Measurements from ENCODE around the gene CETP. TPM values are rescaled to one million over a fixed set of nuclear protein-coding genes. Genes with fewer than 3 reads are reported as not detected.
"Not testable (repeated sequence)": the region's sequence is repeated elsewhere in the genome, so short reads cannot be mapped to it uniquely, and the experiment has no call there.

The CETP gene
- total RNA-seq, 1 experiment from 2014 or later = not detected

DNA sequence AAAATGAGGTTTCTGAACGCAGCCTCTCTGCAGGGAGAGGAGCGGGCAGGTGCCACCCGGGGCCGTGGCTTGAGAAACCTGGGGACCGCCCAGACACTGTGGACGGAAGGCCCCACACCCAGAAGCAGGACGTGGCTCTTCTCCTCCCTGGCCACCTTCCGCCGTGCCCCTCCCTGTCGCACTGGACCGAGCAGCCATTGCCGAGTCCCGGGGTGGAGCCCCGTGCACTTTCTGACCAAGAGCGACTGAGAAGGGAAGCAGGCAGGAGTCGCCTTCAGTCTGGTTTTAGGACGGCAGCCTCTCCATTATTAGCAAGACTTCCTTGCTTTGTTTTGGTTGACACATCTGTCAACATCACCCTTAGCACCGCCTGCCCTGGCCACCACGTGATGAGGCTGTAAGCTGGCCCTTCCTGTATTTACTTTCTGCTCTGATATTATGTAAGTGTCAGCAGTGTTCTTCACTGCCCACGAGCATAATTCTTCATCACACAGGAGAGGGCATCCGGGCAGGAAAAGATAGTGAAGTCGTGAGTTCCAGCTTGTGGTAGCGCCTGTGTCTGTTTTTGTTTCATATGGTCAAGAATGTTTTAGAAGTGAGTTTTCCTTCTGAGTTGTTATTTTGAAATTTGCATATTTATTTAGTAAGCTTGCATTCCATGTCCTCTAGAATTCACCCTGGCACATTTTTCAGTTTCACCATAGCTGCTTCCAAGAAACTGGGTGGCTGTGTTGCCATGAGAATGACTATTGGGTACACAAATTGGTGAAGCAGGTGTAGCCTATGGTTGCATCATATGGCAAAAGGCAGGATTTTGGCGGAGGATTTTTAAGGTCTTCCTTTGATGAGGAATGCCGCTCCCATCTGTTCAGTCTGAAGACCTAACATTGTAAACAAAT lies 28.8 kb upstream of the CETP start:
- TF ChIP-seq EZH2phosphoT487 (IDR thresholded peaks at IDR 0.05; ENCODE audit: borderline replicate concordance, low read length) = no peak
- no peak for TF ChIP-seq EZH2 (IDR thresholded peaks at IDR 0.05; ENCODE audit: low read length, unreplicated experiment)
- TF ChIP-seq, protein P1, sequence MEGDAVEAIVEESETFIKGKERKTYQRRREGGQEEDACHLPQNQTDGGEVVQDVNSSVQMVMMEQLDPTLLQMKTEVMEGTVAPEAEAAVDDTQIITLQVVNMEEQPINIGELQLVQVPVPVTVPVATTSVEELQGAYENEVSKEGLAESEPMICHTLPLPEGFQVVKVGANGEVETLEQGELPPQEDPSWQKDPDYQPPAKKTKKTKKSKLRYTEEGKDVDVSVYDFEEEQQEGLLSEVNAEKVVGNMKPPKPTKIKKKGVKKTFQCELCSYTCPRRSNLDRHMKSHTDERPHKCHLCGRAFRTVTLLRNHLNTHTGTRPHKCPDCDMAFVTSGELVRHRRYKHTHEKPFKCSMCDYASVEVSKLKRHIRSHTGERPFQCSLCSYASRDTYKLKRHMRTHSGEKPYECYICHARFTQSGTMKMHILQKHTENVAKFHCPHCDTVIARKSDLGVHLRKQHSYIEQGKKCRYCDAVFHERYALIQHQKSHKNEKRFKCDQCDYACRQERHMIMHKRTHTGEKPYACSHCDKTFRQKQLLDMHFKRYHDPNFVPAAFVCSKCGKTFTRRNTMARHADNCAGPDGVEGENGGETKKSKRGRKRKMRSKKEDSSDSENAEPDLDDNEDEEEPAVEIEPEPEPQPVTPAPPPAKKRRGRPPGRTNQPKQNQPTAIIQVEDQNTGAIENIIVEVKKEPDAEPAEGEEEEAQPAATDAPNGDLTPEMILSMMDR (conservative IDR thresholded peaks at IDR 0.05; ENCODE audit: low read depth, low read length) = no peak
- ATAC-seq (peak; percentile 44), DNase-seq (peak; percentile 53)
- Histone ChIP-seq H2AFZ (ENCODE audit: low read length) (no peak overlapping the region), H3K79me2 (ENCODE audit: low read length) (peaks cover 43% of the 10 kb centered on the region), H4K20me1 (ENCODE audit: low read length) (peaks cover 43% of the 10 kb centered on the region), H3K27ac (ENCODE audit: low read length) (peak overlapping the region; percentile 38), H3K4me1 (ENCODE audit: insufficient read depth, low read length) (peaks cover 18% of the 10 kb centered on the region), H3K36me3 (ENCODE audit: low read depth, low read length) (peaks cover 32% of the 10 kb centered on the region), H3F3A (ENCODE audit: low read length, unreplicated experiment) (no peaks in the 10 kb centered on the region), H3K9me2 (replicated peaks; ENCODE audit: low read length) (no peaks in the 10 kb centered on the region), H3K9ac (ENCODE audit: low read length) (peak overlapping the region; percentile 96), H3K9me3 (ENCODE audit: low read length) (no peaks in the 10 kb centered on the region), H3K4me3 (ENCODE audit: low read length) (peak overlapping the region; percentile 95), H3K4me2 (ENCODE audit: low read length) (peak overlapping the region; percentile 95), H3K27me3 (ENCODE audit: low read length) (no peaks in the 10 kb centered on the region)
- ChIA-PET POLR2A (ENCODE audit: unreplicated experiment) (no interaction called here), CTCF (no interaction called here)
- intact Hi-C loops (cut with micrococcal nuclease) = no loop called here
- TSS peak; percentile 24 for BruUV-seq (replicated peaks)

DNA sequence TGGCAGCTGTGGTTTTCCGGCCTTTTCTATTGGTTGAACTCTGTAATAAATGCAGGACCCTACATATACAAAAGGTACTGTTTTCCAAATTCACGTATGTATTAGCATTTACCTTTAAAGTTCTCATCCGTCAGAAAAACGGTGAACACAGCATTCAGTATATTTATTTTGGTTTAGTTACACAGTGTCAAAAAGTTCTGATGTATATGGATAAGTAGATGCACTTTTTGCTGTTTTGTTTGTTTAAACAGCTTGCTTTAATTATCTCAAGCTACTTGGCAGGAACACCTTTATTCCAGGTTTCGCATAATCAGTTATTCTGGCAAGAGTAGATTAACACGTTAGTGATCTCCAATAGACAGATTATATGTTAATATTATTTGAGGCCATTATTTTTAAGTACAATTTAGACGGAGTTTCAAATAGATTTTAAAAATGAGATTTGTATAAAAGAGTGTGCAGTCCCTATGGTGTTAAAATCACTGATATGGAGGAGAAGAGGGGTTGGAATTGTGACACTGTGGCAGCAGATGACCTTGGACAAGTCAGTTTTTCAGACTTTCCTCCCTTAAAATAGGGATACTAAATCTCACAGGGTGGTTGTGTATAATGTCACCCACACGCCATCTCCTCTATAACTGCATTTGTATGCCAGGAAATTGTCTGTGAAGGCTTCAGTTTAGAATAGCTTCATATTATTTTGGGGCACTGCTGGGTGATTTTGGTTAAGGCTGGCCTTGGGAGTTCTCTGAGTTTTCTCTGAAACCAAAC lies 27.7 kb upstream of the CETP start:
- ChIA-PET POLR2A (ENCODE audit: unreplicated experiment) (no interaction called here), CTCF (no interaction called here)
- intact Hi-C loops (cut with micrococcal nuclease) = no loop called here
- ATAC-seq (no peak), DNase-seq (no peak)
- Histone ChIP-seq H3K27me3 (ENCODE audit: low read length) (no peaks in the 10 kb centered on the region), H3K9me3 (ENCODE audit: low read length) (no peaks in the 10 kb centered on the region), H3F3A (ENCODE audit: low read length, unreplicated experiment) (no peaks in the 10 kb centered on the region), H3K4me2 (ENCODE audit: low read length) (peak overlapping the region; percentile 95), H3K9ac (ENCODE audit: low read length) (peak overlapping the region; percentile 96), H3K9me2 (replicated peaks; ENCODE audit: low read length) (no peaks in the 10 kb centered on the region), H3K79me2 (ENCODE audit: low read length) (peaks cover 43% of the 10 kb centered on the region), H3K4me3 (ENCODE audit: low read length) (peak overlapping the region; percentile 95), H2AFZ (ENCODE audit: low read length) (no peak overlapping the region), H3K27ac (ENCODE audit: low read length) (no peak overlapping the region), H3K36me3 (ENCODE audit: low read depth, low read length) (peaks cover 40% of the 10 kb centered on the region), H4K20me1 (ENCODE audit: low read length) (peaks cover 49% of the 10 kb centered on the region), H3K4me1 (ENCODE audit: insufficient read depth, low read length) (peaks cover 18% of the 10 kb centered on the region)
- TF ChIP-seq EZH2 (IDR thresholded peaks at IDR 0.05; ENCODE audit: low read length, unreplicated experiment) (no peak), EZH2phosphoT487 (IDR thresholded peaks at IDR 0.05; ENCODE audit: borderline replicate concordance, low read length) (no peak)
- TF ChIP-seq, protein P1 (conservative IDR thresholded peaks at IDR 0.05; ENCODE audit: low read depth, low read length) = no peak
- BruUV-seq (replicated peaks) = no TSS peak

DNA sequence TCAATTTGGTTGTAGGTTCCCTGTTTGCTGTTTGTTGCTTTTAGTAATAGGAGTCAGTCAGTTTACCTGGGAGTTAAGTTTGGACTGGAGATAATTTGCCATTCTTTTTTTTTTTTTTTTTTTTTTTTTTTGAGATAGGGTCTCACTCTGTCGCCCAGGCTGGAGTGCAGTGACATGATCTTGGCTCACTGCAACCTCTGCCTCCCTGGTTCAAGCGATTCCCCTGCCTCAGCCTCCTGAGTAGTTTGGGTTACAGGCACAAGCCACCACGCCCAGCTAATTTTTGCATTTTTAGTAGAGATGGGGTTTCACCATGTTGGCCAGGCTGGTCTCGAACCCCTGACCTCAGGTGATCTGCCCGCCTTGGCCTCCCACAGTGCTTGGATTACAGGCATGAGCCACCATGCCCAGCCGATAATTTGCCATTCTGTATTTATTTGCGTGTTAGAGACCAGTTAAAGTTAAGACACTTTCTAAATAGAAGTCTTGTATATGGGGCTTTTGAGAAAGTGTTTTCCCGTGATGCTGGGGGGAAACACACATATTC lies 27.1 kb upstream of the CETP start:
- Histone ChIP-seq H3K36me3 (ENCODE audit: low read depth, low read length) (peaks cover 46% of the 10 kb centered on the region), H3K4me1 (ENCODE audit: insufficient read depth, low read length) (peaks cover 18% of the 10 kb centered on the region), H3K79me2 (ENCODE audit: low read length) (peaks cover 43% of the 10 kb centered on the region), H3K4me3 (ENCODE audit: low read length) (peak overlapping the region; percentile 95), H3K4me2 (ENCODE audit: low read length) (peak overlapping the region; percentile 95), H4K20me1 (ENCODE audit: low read length) (peaks cover 49% of the 10 kb centered on the region)
- H3K9ac ChIP-seq (ENCODE audit: low read length); H3K27ac ChIP-seq (ENCODE audit: low read length); H3K27me3 ChIP-seq (ENCODE audit: low read length); POLR2A ChIA-PET (ENCODE audit: unreplicated experiment); CTCF ChIA-PET; ATAC-seq; H3F3A ChIP-seq (ENCODE audit: low read length, unreplicated experiment); H2AFZ ChIP-seq (ENCODE audit: low read length); DNase-seq; intact Hi-C loops (cut with micrococcal nuclease); H3K9me2 ChIP-seq (replicated peaks; ENCODE audit: low read length); H3K9me3 ChIP-seq (ENCODE audit: low read length); BruUV-seq (replicated peaks): not testable (repeated sequence)

All from PC-3 (cell line).